Keratinocyte (primary cell): ENCODE results near the gene POU2AF2. TPM values are rescaled to one million over a fixed set of nuclear protein-coding genes. Genes with fewer than 3 reads are reported as not detected.
"Not testable (repeated sequence)": the region's sequence is repeated elsewhere in the genome, so short reads cannot be mapped to it uniquely, and the experiment has no call there.

Experiments used
- DNase-seq: peaks from one replicate; pipeline ENCODE4 v3.0.0-alpha.2; 2011; ENCODE audit warnings: low read depth, missing footprints, low spot score
- FAIRE-seq: peaks from 2 replicates; lab custom pipeline; 2011; peaks lifted over from hg19 to GRCh38; lab: Jason Lieb, UNC
- H2AFZ ChIP-seq: 2 replicates; pipeline ENCODE4 v1.6.0; 2012; ENCODE audit warnings: low read length, control low read depth, inconsistent platforms; ENCODE audit not compliant: control insufficient read depth
- H3K27ac ChIP-seq: 2 replicates; pipeline ENCODE4 v1.5.1; 2011; ENCODE audit warnings: low read length; ENCODE audit not compliant: control insufficient read depth, insufficient read depth
- H3K27me3 ChIP-seq: 3 replicates; pipeline ENCODE4 v1.6.0; 2011; ENCODE audit warnings: low read length; ENCODE audit not compliant: control insufficient read depth, insufficient read depth; ENCODE audit errors: extremely low read depth
- H3K36me3 ChIP-seq, 2 experiments: 2 replicates in 1 of 2; 3 replicates in 1 of 2; pipeline ENCODE4 v1.5.1; 2011; ENCODE audit warnings: low read length in 2 of 2, mild to moderate bottlenecking in 1 of 2; ENCODE audit not compliant: control insufficient read depth in 2 of 2, insufficient read depth in 2 of 2; ENCODE audit errors: extremely low read depth in 1 of 2
- H3K4me1 ChIP-seq: 3 replicates; pipeline ENCODE4 v1.5.1; 2011; ENCODE audit warnings: low read length; ENCODE audit not compliant: control insufficient read depth, insufficient read depth; ENCODE audit errors: extremely low read depth
- H3K4me2 ChIP-seq: 3 replicates; pipeline ENCODE4 v1.6.0; 2011; ENCODE audit warnings: low read depth, low read length; ENCODE audit not compliant: control insufficient read depth, insufficient read depth; ENCODE audit errors: extremely low read depth
- H3K4me3 ChIP-seq, 3 experiments: fragments of 200-600 bp in 1 of 3; sonication (generic) in 1 of 3; 2 replicates in 2 of 3; 3 replicates in 1 of 3; pipeline ENCODE4 v1.5.1; 2011 to 2016; ENCODE audit warnings: low read length in 3 of 3, mild to moderate bottlenecking in 3 of 3, control low read depth in 2 of 3, inconsistent platforms in 1 of 3, low read depth in 1 of 3, mixed read lengths in 1 of 3, mixed run types in 1 of 3, moderate library complexity in 1 of 3; ENCODE audit not compliant: control insufficient read depth in 2 of 3, insufficient read depth in 2 of 3; ENCODE audit errors: extremely low read depth in 1 of 3
- H3K79me2 ChIP-seq: 2 replicates; pipeline ENCODE4 v1.6.0; 2012; ENCODE audit warnings: low read length; ENCODE audit not compliant: control insufficient read depth, insufficient read depth
- H3K9ac ChIP-seq: 3 replicates; pipeline ENCODE4 v1.6.0; 2011; ENCODE audit warnings: low read length; ENCODE audit not compliant: control insufficient read depth, insufficient read depth; ENCODE audit errors: extremely low read depth
- H3K9me1 ChIP-seq: 3 replicates; pipeline ENCODE4 v1.6.0; 2011; ENCODE audit warnings: low read length; ENCODE audit not compliant: control insufficient read depth, insufficient read depth; ENCODE audit errors: extremely low read depth
- H3K9me3 ChIP-seq: 2 replicates; pipeline ENCODE4 v1.5.1; 2012; ENCODE audit warnings: low read depth, low read length; ENCODE audit not compliant: control insufficient read depth
- H4K20me1 ChIP-seq: 3 replicates; pipeline ENCODE4 v1.6.0; 2011; ENCODE audit warnings: low read length; ENCODE audit not compliant: control insufficient read depth, insufficient read depth; ENCODE audit errors: extremely low read depth
- EZH2 ChIP-seq: IDR thresholded peaks from one replicate; pipeline ENCODE4 v1.6.1; 2012; ENCODE audit warnings: inconsistent platforms, mild to moderate bottlenecking, low read length, moderate library complexity
- dilution Hi-C: fragments of 300-500 bp; cut with MboI; formaldehyde crosslinking; loops from one replicate; pipeline ENCODE4 v1.7.0; 2020; ENCODE audit warnings: low sequenced_read_pairs; ENCODE audit not compliant: extremely low pct_ligation_motif_present
- polyA plus RNA-seq, 5 experiments: library from polyadenylated mRNA; depleted of rRNA in 3 of 5; stranded (reverse) in 3 of 5; stranded (forward) in 1 of 5; unstranded in 1 of 5; fragments of >200 nt; gene quantifications; 1 replicate in 1 of 5; 2 replicates in 3 of 5; 3 replicates in 1 of 5; pipeline versions ENCODE4 v1.2.1 to v1.2.3, GENCODE V29; 2011 to 2012; ENCODE audit warnings: missing spikeins in 2 of 5, low read depth in 1 of 5, low replicate concordance in 1 of 5
- TF ChIP-seq, protein P1 (sequence below), 3 experiments: IDR thresholded peaks in 1 of 3; conservative IDR thresholded peaks in 1 of 3; optimal IDR thresholded peaks in 1 of 3; 2 replicates in 2 of 3; 3 replicates in 1 of 3; pipeline versions ENCODE3 to v1.5.1; 2011; ENCODE audit warnings: low read length in 3 of 3, mild to moderate bottlenecking in 3 of 3, moderate library complexity in 2 of 3, control low read depth in 1 of 3, inconsistent platforms in 1 of 3; ENCODE audit not compliant: insufficient read depth in 2 of 3; ENCODE audit errors: extremely low read depth in 1 of 3

POU2AF2 gene
- polyA plus RNA-seq, 1 donor (not counting 4 experiments of a cell fraction or from before 2014, with no cell fraction given) = not detected

DNA sequence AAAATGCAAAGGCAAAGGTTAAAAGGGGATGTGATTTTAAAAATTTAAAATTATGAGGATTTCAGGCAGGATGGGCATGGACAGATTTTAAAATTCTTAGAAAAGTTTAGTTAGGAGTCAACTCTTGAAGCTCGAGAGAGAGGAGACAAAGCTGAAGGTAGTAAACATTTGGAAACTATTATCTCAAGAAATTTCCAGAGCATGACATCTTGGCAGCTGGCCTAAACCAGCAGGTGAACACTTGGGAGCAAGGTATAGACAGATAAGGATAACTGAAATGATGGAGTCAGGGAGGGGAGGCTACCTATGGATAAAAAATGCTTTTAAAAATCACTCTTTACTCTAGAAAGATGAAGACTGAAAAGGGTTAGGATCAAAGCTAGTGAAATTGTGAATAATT lies 66.6 kb downstream of the POU2AF2 start:
- Histone ChIP-seq H4K20me1 (no peaks in the 10 kb centered on the region), H3K4me1 (no peaks in the 10 kb centered on the region), H3K79me2 (no peaks in the 10 kb centered on the region), H3K27ac (no peak overlapping the region), H3K9me1 (no peaks in the 10 kb centered on the region), H3K4me3 (no peak overlapping the region), H3K4me2 (no peak overlapping the region), H3K9ac (no peak overlapping the region), H3K36me3 (no peaks in the 10 kb centered on the region), H2AFZ (no peak overlapping the region), H3K27me3 (no peaks in the 10 kb centered on the region), H3K9me3 (no peaks in the 10 kb centered on the region)
- FAIRE-seq (no peak), DNase-seq (no peak)
- dilution Hi-C loops = no loop called here
- TF ChIP-seq EZH2 = no peak
- TF ChIP-seq, protein P1, sequence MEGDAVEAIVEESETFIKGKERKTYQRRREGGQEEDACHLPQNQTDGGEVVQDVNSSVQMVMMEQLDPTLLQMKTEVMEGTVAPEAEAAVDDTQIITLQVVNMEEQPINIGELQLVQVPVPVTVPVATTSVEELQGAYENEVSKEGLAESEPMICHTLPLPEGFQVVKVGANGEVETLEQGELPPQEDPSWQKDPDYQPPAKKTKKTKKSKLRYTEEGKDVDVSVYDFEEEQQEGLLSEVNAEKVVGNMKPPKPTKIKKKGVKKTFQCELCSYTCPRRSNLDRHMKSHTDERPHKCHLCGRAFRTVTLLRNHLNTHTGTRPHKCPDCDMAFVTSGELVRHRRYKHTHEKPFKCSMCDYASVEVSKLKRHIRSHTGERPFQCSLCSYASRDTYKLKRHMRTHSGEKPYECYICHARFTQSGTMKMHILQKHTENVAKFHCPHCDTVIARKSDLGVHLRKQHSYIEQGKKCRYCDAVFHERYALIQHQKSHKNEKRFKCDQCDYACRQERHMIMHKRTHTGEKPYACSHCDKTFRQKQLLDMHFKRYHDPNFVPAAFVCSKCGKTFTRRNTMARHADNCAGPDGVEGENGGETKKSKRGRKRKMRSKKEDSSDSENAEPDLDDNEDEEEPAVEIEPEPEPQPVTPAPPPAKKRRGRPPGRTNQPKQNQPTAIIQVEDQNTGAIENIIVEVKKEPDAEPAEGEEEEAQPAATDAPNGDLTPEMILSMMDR (optimal IDR thresholded peaks at IDR 0.05 in 1 of 3, IDR thresholded peaks at IDR 0.05 in 1 of 3, conservative IDR thresholded peaks at IDR 0.05 in 1 of 3; ENCODE audit: extremely low read depth in 1 of 3, insufficient read depth in 2 of 3, low read length in 3 of 3) = no peak

DNA sequence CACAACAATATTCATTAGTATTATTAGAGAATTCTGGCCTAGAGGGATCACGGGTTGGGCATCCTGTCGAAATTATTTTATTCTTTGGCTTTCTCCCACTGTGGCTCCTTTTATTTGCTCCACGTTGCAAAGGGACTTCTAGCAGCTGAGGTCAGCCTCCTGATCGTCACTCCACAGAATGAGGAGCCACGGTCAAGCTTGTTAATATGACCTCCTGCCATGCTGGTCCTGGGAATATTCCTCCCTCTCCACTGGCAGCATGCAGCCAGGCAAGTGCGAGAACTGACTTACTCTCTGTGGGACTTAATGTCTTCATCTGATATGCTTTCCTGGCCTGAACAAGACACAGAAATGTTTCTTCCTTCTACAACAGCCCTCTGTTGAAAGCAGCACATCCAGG lies 73.8 kb downstream of the POU2AF2 start:
- dilution Hi-C loops = no loop called here
- H3K27me3 ChIP-seq = peaks cover 12% of the 10 kb centered on the region
- no peak for FAIRE-seq

DNA sequence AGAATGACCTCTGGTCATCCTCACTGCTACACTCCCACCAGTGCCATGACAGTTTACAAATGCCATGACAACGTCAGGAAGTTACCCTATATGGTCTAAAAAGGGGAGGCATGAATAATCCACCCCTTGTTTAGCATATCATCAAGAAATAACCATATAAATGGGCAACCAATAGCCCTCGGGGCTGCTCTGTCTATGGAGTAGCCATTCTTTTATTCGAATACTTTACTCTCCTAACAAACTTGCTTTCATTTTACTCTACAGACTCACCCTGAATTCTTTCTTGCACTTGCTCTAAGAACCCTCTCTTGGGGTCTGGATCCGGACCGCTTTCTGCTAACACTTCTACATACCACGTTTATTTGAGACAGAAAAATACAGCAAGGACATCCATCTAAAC lies 74.7 kb downstream of the POU2AF2 start:
- H2AFZ ChIP-seq, H3K36me3 ChIP-seq, H3K4me1 ChIP-seq, dilution Hi-C loops, H3K9me1 ChIP-seq, H3K4me3 ChIP-seq, H3K27ac ChIP-seq, FAIRE-seq, H3K9ac ChIP-seq, H3K4me2 ChIP-seq, H3K79me2 ChIP-seq, DNase-seq, H3K9me3 ChIP-seq, H4K20me1 ChIP-seq: not testable (repeated sequence)
- peaks cover 12% of the 10 kb centered on the region for H3K27me3 ChIP-seq

More for the DNA sequence above, 73.8 kb downstream of the POU2AF2 start:
- no peaks in the 10 kb centered on the region for H4K20me1 ChIP-seq
- DNase-seq = no peak
- H3K9me3 ChIP-seq = no peaks in the 10 kb centered on the region
- TF ChIP-seq EZH2 = no peak
- no peaks in the 10 kb centered on the region for H3K9me1 ChIP-seq
- no peaks in the 10 kb centered on the region for H3K4me1 ChIP-seq
- H3K4me2 ChIP-seq = no peak overlapping the region
- H3K36me3 ChIP-seq = no peaks in the 10 kb centered on the region
- H3K27ac ChIP-seq = no peak overlapping the region
- no peak overlapping the region for H3K4me3 ChIP-seq
- no peaks in the 10 kb centered on the region for H3K79me2 ChIP-seq
- no peak overlapping the region for H3K9ac ChIP-seq
- H2AFZ ChIP-seq = no peak overlapping the region
